Subcutaneous adipose tissue (tissue), 4 donors: ENCODE data around the gene S100A12. TPM values are rescaled to one million over a fixed set of nuclear protein-coding genes. Genes with fewer than 3 reads are reported as not detected.

Experiments used
- total RNA-seq, 4 donors: library from RNA; depleted of rRNA; stranded (reverse); fragments of >200 nt; gene quantifications; one replicate each; pipeline ENCODE4 v1.1.0, GENCODE V29; 2016
- TF ChIP-seq, protein P1 (sequence below): fragments of 450-650 bp; IDR thresholded peaks from one replicate; pipeline ENCODE4 v1.5.1; 2016; ENCODE audit warnings: low read depth, mild to moderate bottlenecking, control low read depth, antibody characterized with exemption, moderate library complexity

S100A12 gene
- total RNA-seq, 4 donors from 2014 or later = 4.0 to 6.8 TPM; not detected in 2

GRCh38 chr1:153362187-153362775, 13.1 kb downstream of the S100A12 start:
- TF ChIP-seq, protein P1, sequence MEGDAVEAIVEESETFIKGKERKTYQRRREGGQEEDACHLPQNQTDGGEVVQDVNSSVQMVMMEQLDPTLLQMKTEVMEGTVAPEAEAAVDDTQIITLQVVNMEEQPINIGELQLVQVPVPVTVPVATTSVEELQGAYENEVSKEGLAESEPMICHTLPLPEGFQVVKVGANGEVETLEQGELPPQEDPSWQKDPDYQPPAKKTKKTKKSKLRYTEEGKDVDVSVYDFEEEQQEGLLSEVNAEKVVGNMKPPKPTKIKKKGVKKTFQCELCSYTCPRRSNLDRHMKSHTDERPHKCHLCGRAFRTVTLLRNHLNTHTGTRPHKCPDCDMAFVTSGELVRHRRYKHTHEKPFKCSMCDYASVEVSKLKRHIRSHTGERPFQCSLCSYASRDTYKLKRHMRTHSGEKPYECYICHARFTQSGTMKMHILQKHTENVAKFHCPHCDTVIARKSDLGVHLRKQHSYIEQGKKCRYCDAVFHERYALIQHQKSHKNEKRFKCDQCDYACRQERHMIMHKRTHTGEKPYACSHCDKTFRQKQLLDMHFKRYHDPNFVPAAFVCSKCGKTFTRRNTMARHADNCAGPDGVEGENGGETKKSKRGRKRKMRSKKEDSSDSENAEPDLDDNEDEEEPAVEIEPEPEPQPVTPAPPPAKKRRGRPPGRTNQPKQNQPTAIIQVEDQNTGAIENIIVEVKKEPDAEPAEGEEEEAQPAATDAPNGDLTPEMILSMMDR = no peak

GRCh38 chr1:153361480-153362109, 13.8 kb downstream of the S100A12 start:
- TF ChIP-seq, protein P1 = no peak

- TF ChIP-seq, protein P1 = no peak
These were observed 14.6 kb downstream of the S100A12 start for GRCh38 chr1:153360592-153361479.

- TF ChIP-seq, protein P1 = no peak
These were observed 15.2 kb downstream of the S100A12 start for GRCh38 chr1:153360190-153360589.

GRCh38 chr1:153359241-153359640, 16.2 kb downstream of the S100A12 start:
- TF ChIP-seq, protein P1 = no peak

- TF ChIP-seq, protein P1 = no peak
These were observed 16.8 kb downstream of the S100A12 start for GRCh38 chr1:153358691-153358975.

DNA sequence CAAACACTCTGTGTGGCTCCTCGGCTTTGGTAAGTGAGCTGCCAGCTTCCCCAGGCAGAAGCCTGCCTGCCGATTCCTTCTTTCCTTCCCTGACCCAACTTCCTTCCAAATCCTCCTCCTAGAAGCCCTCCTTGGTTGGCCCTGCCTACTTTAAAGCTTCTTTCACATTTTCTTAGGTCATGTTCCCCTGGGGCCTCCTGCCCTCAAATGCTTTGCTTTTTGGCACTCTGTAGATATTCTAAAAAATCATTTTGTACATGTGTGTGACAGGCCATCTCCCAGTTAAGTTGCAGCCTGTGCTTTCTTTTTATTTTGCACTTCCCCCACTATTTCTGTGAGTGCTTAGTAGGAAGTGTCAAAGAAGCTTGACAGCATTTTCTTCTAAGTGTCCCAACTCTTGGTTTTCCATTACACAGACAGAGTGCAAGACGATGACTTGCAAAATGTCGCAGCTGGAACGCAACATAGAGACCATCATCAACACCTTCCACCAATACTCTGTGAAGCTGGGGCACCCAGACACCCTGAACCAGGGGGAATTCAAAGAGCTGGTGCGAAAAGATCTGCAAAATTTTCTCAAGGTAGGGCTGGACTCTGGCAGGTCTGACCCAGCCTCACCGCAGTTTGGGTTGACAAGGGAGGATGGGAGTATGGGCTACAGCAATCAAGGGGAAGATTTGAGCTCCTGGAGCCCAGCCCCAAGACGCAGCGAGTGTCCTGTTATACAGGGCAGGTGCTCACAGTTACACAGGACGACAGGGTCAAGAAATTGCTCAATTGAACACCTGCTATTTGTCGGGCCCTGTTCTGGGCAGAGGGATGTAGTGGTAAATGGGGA, 17.3 kb downstream of the S100A12 start, which contains the start of gene S100A9:
S100A9 (plus strand) TSS at position 2 of the 838 bp plus-strand sequence; CDS start at position 432, 430 bp downstream.
- TF ChIP-seq, protein P1 = no peak
